HL-60 (cell line): ENCODE data around the gene DOK6.

Source experiments
- DNase-seq, 2 experiments: peaks; one replicate each; pipeline ENCODE4 v3.0.0-alpha.2; 2010 to 2020; ENCODE audit warnings: low read depth in 1 of 2, low spot score in 1 of 2
- H3K27ac ChIP-seq: fragments of 250-450 bp; sonication (Bioruptor Pico); replicated peaks from 2 replicates; pipeline ENCODE4 v1.5.1; 2020; ENCODE audit warnings: mild to moderate bottlenecking, moderate library complexity
- H3K27me3 ChIP-seq: fragments of 250-450 bp; sonication (Bioruptor Pico); 2 replicates; pipeline ENCODE4 v1.5.1; 2021; ENCODE audit warnings: mild to moderate bottlenecking, moderate library complexity; ENCODE audit not compliant: insufficient read depth, poor library complexity, severe bottlenecking
- H3K4me3 ChIP-seq: replicated peaks from 2 replicates; pipeline ENCODE4 v1.5.1; 2011; ENCODE audit warnings: mild to moderate bottlenecking, control low read depth, low read length; ENCODE audit not compliant: insufficient read depth
- CTCF ChIP-seq: IDR thresholded peaks from one replicate; pipeline ENCODE4 v1.5.1; 2011; ENCODE audit warnings: low read length, control low read depth, inconsistent platforms; ENCODE audit not compliant: insufficient read depth
- GABPA ChIP-seq: IDR thresholded peaks from 2 replicates; pipeline ENCODE4 v1.6.1; 2012; ENCODE audit warnings: low read depth
- POLR2AphosphoS5 ChIP-seq: IDR thresholded peaks from 2 replicates; pipeline ENCODE4 v1.6.1; 2012; ENCODE audit warnings: low read depth
- REST ChIP-seq: IDR thresholded peaks from 2 replicates; pipeline ENCODE4 v1.6.1; 2012; ENCODE audit warnings: low read depth; ENCODE audit not compliant: insufficient replicate concordance
- SPI1 ChIP-seq: IDR thresholded peaks from 2 replicates; pipeline ENCODE4 v1.6.1; 2012; ENCODE audit warnings: low read depth, mild to moderate bottlenecking, borderline replicate concordance

The DOK6 gene

GRCh38 chr18:69778680-69779079 is 378.0 kb downstream of the DOK6 start:
- TF ChIP-seq POLR2AphosphoS5 (no peak), SPI1 (no peak), CTCF (no peak), GABPA (no peak), REST (no peak)

GRCh38 chr18:69780851-69781250 is 380.2 kb downstream of the DOK6 start:
- H3K27me3 ChIP-seq, result no peaks in the 10 kb centered on the region
- TF ChIP-seq REST (no peak), POLR2AphosphoS5 (no peak), CTCF (no peak), GABPA (no peak), SPI1 (no peak)
- no peak overlapping the region for H3K27ac ChIP-seq
- H3K4me3 ChIP-seq, result no peak overlapping the region
- DNase-seq, result no peak

More at GRCh38 chr18:69778680-69779079, 378.0 kb downstream of the DOK6 start:
- Histone ChIP-seq H3K27me3 (no peaks in the 10 kb centered on the region), H3K4me3 (no peak overlapping the region), H3K27ac (no peak overlapping the region)
- DNase-seq, result no peak

- no peak overlapping the region for H3K4me3 ChIP-seq
- no peak overlapping the region for H3K27ac ChIP-seq
- no peaks in the 10 kb centered on the region for H3K27me3 ChIP-seq
- no peak for TF ChIP-seq REST
- TF ChIP-seq GABPA, result no peak
- no peak for TF ChIP-seq CTCF
- no peak for TF ChIP-seq POLR2AphosphoS5
- TF ChIP-seq SPI1, result no peak
- no peak for DNase-seq
Measured at GRCh38 chr18:69784815-69785214, 384.1 kb downstream of the DOK6 start.
